Lower leg skin (tissue), 4 donors: ENCODE measurements around the gene MBOAT1. TPM values are rescaled to one million over a fixed set of nuclear protein-coding genes. Genes with fewer than 3 reads are reported as not detected.

ENCODE experiments used
- DNase-seq, 2 donors: peaks; one replicate each; pipeline ENCODE4 v3.0.0-alpha.2; 2019; ENCODE audit warnings: low spot score in 2 of 2
- H3K4me3 ChIP-seq: fragments of 200-600 bp; sonication (generic); 2 replicates; pipeline ENCODE4 v1.5.1; 2017; ENCODE audit warnings: mild to moderate bottlenecking, low read depth; ENCODE audit not compliant: poor library complexity, severe bottlenecking
- POLR2A ChIP-seq, 2 donors: fragments of 450-650 bp; IDR thresholded peaks; one replicate each; pipeline ENCODE4 v1.6.1; 2016 to 2017; ENCODE audit warnings: antibody characterized with exemption in 2 of 2, mild to moderate bottlenecking in 1 of 2, moderate library complexity in 1 of 2
- WGBS, 2 donors: methylation state at CpG; one replicate each; pipeline ENCODE4 v1.1.5; 2018; 5-methylcytosine and 5-hydroxymethylcytosine counted together
- intact Hi-C: fragments of 100-400 bp; cut with DNase I; formaldehyde crosslinking; loops from one replicate; pipeline ENCODE4 v1.15.0; 2023; ENCODE audit warnings: low total_unique reads
- total RNA-seq, 4 donors: library from RNA; depleted of rRNA; stranded (reverse); fragments of >200 nt; gene quantifications; one replicate each; pipeline ENCODE4 v1.1.0, GENCODE V29; 2016
- TF ChIP-seq, protein P1 (sequence below), 3 donors: fragments of 450-650 bp; IDR thresholded peaks; one replicate each; pipeline ENCODE4 v1.5.1; 2016; ENCODE audit warnings: antibody characterized with exemption in 3 of 3, mild to moderate bottlenecking in 3 of 3, moderate library complexity in 2 of 3

Gene MBOAT1
- total RNA-seq, 4 donors from 2014 or later = 5.8 to 8.2 (median 6.6) TPM

DNA sequence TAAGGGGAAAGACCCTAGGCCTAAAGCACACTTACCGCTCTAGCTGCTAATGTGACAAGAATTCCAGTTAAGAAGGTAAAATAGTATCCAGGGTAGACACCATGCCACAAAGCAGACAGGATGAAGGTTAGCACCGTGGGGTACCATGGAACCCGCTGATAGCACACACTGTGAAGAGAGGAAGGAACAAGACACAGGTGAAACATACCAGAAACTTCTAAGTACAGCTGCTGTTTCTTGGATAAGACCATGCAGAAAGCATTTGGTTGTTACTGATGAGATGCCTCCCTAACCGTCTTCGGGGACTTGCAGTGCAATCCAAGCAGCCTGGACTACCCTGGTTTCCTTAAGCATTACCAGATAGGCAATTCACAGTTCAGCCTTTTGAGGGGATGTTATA, 99.4 kb downstream of the MBOAT1 start:
- DNase-seq = no peak
- H3K4me3 ChIP-seq = no peak overlapping the region
- 93 to 94% methylated on average over 5 of the region's 5 CpGs for WGBS, 2 donors
- TF ChIP-seq, protein P1, sequence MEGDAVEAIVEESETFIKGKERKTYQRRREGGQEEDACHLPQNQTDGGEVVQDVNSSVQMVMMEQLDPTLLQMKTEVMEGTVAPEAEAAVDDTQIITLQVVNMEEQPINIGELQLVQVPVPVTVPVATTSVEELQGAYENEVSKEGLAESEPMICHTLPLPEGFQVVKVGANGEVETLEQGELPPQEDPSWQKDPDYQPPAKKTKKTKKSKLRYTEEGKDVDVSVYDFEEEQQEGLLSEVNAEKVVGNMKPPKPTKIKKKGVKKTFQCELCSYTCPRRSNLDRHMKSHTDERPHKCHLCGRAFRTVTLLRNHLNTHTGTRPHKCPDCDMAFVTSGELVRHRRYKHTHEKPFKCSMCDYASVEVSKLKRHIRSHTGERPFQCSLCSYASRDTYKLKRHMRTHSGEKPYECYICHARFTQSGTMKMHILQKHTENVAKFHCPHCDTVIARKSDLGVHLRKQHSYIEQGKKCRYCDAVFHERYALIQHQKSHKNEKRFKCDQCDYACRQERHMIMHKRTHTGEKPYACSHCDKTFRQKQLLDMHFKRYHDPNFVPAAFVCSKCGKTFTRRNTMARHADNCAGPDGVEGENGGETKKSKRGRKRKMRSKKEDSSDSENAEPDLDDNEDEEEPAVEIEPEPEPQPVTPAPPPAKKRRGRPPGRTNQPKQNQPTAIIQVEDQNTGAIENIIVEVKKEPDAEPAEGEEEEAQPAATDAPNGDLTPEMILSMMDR (IDR thresholded peaks at IDR 0.05) = no peak
- no peak for TF ChIP-seq POLR2A (IDR thresholded peaks at IDR 0.05)
- intact Hi-C loops = no loop called here

DNA sequence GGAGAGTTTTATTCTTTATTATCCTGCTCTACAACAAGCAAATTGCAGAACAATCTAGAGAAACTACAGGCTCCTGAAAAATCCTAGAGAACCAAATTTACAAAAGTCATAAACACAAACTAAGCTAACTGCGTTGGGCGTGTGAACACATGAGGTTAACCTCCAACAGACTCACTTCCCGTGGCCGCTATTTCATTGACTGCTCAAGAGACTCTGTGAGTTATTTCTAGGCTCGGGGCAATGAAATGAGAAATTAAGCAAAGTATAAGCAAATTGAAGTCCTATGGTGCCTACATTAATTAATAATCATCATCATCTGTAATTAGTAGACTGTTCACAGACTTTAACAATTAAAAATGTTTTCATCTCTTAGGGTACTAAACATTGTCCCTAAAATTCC, 100.0 kb downstream of the MBOAT1 start:
- no peak for DNase-seq
- TF ChIP-seq, protein P1 (IDR thresholded peaks at IDR 0.05) = no peak
- TF ChIP-seq POLR2A (IDR thresholded peaks at IDR 0.05) = no peak
- intact Hi-C loops = no loop called here
- 89 to 91% methylated on average over 5 of the region's 5 CpGs for WGBS, 2 donors
- no peak overlapping the region for H3K4me3 ChIP-seq

DNA sequence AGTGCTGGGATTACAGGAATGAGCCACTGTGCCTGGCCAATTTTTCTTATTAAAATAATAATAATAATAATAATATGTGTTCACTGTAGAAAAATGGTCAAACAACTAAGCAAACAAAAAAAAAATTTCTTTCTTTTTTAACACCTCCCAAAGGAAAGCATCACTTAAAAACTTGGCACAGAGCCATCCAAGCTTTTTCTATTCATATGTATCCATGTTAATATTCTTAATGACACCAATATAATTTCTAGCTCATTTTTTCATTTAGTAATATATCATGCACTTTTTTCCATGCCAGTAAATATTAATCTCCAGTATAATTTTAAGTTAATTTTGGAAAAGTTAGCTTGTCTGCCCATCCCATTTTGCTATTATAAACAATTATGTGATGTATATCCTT, 101.8 kb downstream of the MBOAT1 start:
- intact Hi-C loops = no loop called here
- TF ChIP-seq POLR2A (IDR thresholded peaks at IDR 0.05) = no peak
- TF ChIP-seq, protein P1 (IDR thresholded peaks at IDR 0.05) = no peak
- DNase-seq = no peak
- no peak overlapping the region for H3K4me3 ChIP-seq

DNA sequence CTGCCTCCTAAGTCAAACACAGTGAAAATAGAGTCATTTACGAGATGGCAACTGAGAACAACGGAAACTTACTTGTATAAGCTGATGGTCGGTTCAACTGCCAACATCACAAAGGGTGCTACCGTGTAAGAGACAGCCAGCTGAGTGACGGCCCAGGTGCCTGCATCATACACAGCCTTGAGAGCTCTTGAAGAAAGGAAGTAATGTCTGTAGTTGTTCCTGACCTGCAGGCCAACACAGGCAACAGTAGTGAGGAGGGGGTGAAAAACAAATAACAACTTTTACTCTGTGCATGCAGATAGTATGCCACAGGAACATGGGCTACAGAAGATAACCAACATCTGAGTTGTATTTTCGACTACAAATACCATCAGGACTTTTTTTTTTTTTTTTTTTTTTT, 102.7 kb downstream of the MBOAT1 start:
- DNase-seq = no peak
- TF ChIP-seq, protein P1 (IDR thresholded peaks at IDR 0.05) = no peak
- no peak for TF ChIP-seq POLR2A (IDR thresholded peaks at IDR 0.05)
- intact Hi-C loops = no loop called here
- WGBS, 2 donors = 92 to 95% methylated on average over 6 of the region's 6 CpGs
- no peak overlapping the region for H3K4me3 ChIP-seq

DNA sequence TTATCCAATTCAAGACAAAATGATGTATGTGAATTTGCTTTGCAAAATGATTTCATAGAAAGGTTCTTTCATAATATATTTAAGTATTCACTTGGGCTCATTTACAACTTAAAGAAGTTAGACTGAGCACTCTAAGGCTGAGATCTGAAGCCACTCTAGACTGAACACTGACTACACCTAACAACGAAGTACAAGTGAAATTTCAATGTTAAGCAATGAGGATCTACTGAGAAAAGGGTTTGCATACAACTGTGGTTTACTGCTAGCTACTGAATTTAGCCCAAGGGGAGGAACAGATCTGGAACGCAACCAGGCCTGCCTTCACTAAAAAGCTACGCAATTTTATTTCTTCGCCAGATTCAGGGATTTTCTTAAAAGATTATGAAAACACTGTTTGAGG, 106.4 kb downstream of the MBOAT1 start:
- WGBS, 2 donors = 85 to 87% methylated on average over 4 of the region's 4 CpGs
- TF ChIP-seq, protein P1 (IDR thresholded peaks at IDR 0.05) = no peak
- TF ChIP-seq POLR2A (IDR thresholded peaks at IDR 0.05) = no peak
- intact Hi-C loops = no loop called here
- DNase-seq = no peak
- H3K4me3 ChIP-seq = no peak overlapping the region

DNA sequence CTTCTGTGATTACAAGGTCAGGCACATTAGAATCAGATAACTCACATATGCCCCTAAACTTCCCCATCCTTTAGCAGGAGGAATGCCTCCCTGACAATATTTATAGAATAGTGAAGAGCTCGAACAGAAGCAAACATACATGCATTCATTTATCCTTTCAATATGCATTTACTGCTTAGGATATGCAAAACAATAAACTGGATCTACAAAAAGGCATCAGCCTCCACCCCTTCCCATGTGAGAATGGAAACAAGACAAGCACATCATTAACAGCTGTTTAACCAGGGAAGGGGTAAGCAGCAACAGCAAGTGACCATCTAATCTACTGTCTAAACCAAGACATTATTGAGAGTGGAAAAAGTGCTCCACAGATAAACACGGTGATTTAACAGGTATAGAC, 107.6 kb downstream of the MBOAT1 start:
- WGBS, 2 donors = 52 to 77% methylated on average over 2 of the region's 2 CpGs
- no peak overlapping the region for H3K4me3 ChIP-seq
- intact Hi-C loops = no loop called here
- TF ChIP-seq POLR2A (IDR thresholded peaks at IDR 0.05) = no peak
- TF ChIP-seq, protein P1 (IDR thresholded peaks at IDR 0.05) = no peak
- no peak for DNase-seq
